ENCODE measurements around the gene SP140.

GRCh38 chr2:230244211-230244610 is 18.7 kb downstream of the SP140 start:
- TF ChIP-seq GATA2 (IDR thresholded peaks at IDR 0.05; ENCODE audit: low read depth, low read length) (no peak), GATA3 (IDR thresholded peaks at IDR 0.05; ENCODE audit: low read depth, low read length) (no peak)
